A549 (cell line): ENCODE data around the gene TECR.

ENCODE experiments used
- CEBPB ChIP-seq, 2 experiments: fragments of >200 bp in 1 of 2; sonication (Bioruptor Twin) in 1 of 2; formaldehyde crosslinking in 1 of 2; IDR thresholded peaks; 2 replicates each; pipeline ENCODE4 v1.6.1; 2012 to 2016
- CTCF ChIP-seq: fragments of >200 bp; sonication (Bioruptor Twin); formaldehyde crosslinking; IDR thresholded peaks from 3 replicates; pipeline ENCODE4 v1.5.1; 2016

- TF ChIP-seq CEBPB (IDR thresholded peaks at IDR 0.05), result no peak
- TF ChIP-seq CTCF, result no peak
These were observed 47.0 kb downstream of the TECR start for GRCh38 chr19:14576363-14576762.
